Activated naive CD8-positive, alpha-beta T cell treated with anti-CD3 and anti-CD28 coated beads for 36 hours (primary cell): ENCODE measurements around the gene FRMD8. TPM values are rescaled to one million over a fixed set of nuclear protein-coding genes. Genes with fewer than 3 reads are reported as not detected.

Experiments used
- DNase-seq: peaks from one replicate; pipeline ENCODE4 v3.0.0; 2021
- H3K27ac Mint-ChIP-seq: one replicate; pipeline ENCODE4 v1.8.0; 2022; ENCODE audit warnings: mild to moderate bottlenecking, moderate library complexity, mixed read lengths
- H3K27me3 Mint-ChIP-seq: one replicate; pipeline ENCODE4 v1.8.0; 2022; ENCODE audit warnings: mild to moderate bottlenecking, mixed read lengths
- H3K36me3 Mint-ChIP-seq: one replicate; pipeline ENCODE4 v1.8.0; 2021; ENCODE audit warnings: mild to moderate bottlenecking, mixed read lengths
- H3K4me1 Mint-ChIP-seq: one replicate; pipeline ENCODE4 v1.8.0; 2021; ENCODE audit warnings: mixed read lengths
- H3K4me3 Mint-ChIP-seq: one replicate; pipeline ENCODE4 v1.8.0; 2022; ENCODE audit warnings: mild to moderate bottlenecking, moderate library complexity, mixed read lengths
- H3K9me3 Mint-ChIP-seq: one replicate; pipeline ENCODE4 v1.8.0; 2022; ENCODE audit warnings: mixed read lengths
- total RNA-seq, 2 experiments: library from RNA; stranded (reverse); gene quantifications; one replicate each; pipeline ENCODE4 v1.2.3, GENCODE V29; 2021

Gene FRMD8
- total RNA-seq, 2 experiments from 2014 or later, result 33.1 to 36.3 TPM

GRCh38 chr11:65420979-65421793 is 34.7 kb downstream of the FRMD8 start:
- H3K4me1 Mint-ChIP-seq, result peaks cover 66% of the 10 kb centered on the region
- H3K4me3 Mint-ChIP-seq, result peak overlapping the region; percentile 100
- DNase-seq, result peak; percentile 90
- peaks cover 5% of the 10 kb centered on the region for H3K9me3 Mint-ChIP-seq
- peaks cover 28% of the 10 kb centered on the region for H3K27me3 Mint-ChIP-seq
- H3K36me3 Mint-ChIP-seq, result peaks cover 43% of the 10 kb centered on the region
- peak overlapping the region; percentile 99 for H3K27ac Mint-ChIP-seq

GRCh38 chr11:65421794-65422632 is 35.6 kb downstream of the FRMD8 start:
- Mint-ChIP-seq H3K27ac (peak overlapping the region; percentile 99), H3K4me1 (peaks cover 67% of the 10 kb centered on the region), H3K27me3 (peaks cover 28% of the 10 kb centered on the region), H3K9me3 (peaks cover 5% of the 10 kb centered on the region), H3K36me3 (peaks cover 51% of the 10 kb centered on the region), H3K4me3 (peak overlapping the region; percentile 100)
- peak; percentile 98 for DNase-seq

DNA sequence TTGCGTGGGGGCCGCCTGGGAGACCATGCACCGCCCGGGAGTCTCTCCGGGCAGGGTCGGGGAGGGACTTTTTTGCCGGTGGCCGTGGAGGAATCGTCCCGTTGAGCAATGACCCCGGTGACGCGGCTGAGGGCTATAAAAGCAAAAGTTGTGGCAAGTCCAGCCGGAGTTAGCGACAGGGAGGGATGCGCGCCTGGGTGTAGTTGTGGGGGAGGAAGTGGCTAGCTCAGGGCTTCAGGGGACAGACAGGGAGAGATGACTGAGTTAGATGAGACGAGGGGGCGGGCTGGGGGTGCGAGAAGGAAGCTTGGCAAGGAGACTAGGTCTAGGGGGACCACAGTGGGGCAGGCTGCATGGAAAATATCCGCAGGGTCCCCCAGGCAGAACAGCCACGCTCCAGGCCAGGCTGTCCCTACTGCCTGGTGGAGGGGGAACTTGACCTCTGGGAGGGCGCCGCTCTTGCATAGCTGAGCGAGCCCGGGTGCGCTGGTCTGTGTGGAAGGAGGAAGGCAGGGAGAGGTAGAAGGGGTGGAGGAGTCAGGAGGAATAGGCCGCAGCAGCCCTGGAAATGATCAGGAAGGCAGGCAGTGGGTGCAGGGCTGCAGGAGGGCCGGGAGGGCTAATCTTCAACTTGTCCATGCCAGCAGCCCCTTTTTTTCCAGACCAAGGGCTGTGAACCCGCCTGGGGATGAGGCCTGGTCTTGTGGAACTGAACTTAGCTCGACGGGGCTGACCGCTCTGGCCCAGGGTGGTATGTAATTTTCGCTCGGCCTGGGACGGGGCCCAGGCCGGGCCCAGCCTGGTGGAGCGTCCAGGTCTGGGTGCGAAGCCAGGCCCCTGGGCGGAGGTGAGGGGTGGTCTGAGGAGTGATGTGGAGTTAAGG is 36.4 kb downstream of the FRMD8 start, which contains the start of gene NEAT1:
Gene NEAT1, plus strand, starts transcription at position 166 of the 883 bp plus-strand sequence.
- peak within 1 kb of the TSS; percentile 100 for H3K4me3 Mint-ChIP-seq
- peaks cover 5% of the 10 kb centered on the region for H3K9me3 Mint-ChIP-seq
- peaks cover 67% of the 10 kb centered on the region for H3K4me1 Mint-ChIP-seq

DNA sequence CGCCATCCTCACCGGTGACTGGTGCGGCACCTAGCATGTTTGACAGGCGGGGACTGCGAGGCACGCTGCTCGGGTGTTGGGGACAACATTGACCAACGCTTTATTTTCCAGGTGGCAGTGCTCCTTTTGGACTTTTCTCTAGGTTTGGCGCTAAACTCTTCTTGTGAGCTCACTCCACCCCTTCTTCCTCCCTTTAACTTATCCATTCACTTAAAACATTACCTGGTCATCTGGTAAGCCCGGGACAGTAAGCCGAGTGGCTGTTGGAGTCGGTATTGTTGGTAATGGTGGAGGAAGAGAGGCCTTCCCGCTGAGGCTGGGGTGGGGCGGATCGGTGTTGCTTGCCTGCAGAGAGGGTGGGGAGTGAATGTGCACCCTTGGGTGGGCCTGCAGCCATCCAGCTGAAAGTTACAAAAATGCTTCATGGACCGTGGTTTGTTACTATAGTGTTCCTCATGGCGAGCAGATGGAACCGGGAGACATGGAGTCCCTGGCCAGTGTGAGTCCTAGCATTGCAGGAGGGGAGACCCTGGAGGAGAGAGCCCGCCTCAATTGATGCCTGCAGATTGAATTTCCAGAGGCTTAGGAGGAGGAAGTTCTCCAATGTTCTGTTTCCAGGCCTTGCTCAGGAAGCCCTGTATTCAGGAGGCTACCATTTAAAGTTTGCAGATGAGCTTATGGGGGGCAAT is 37.2 kb downstream of the FRMD8 start:
- Mint-ChIP-seq H3K4me3 (peak overlapping the region; percentile 100), H3K4me1 (peaks cover 68% of the 10 kb centered on the region), H3K36me3 (peaks cover 65% of the 10 kb centered on the region), H3K27ac (peak overlapping the region; percentile 99), H3K9me3 (peaks cover 5% of the 10 kb centered on the region), H3K27me3 (peaks cover 28% of the 10 kb centered on the region)
- DNase-seq, result no peak

More for the DNA sequence above, 36.4 kb downstream of the FRMD8 start, which contains the start of gene NEAT1:
- Mint-ChIP-seq H3K27me3 (peaks cover 28% of the 10 kb centered on the region), H3K27ac (peak within 1 kb of the TSS; percentile 99), H3K36me3 (peaks cover 60% of the 10 kb centered on the region)
- DNase-seq, result peak; percentile 93

- Mint-ChIP-seq H3K4me1 (peaks cover 71% of the 10 kb centered on the region), H3K27me3 (peaks cover 28% of the 10 kb centered on the region), H3K36me3 (peaks cover 67% of the 10 kb centered on the region), H3K27ac (peak overlapping the region; percentile 99), H3K4me3 (peak overlapping the region; percentile 100), H3K9me3 (peaks cover 5% of the 10 kb centered on the region)
- peak; percentile 69 for DNase-seq
Observed at GRCh38 chr11:65424205-65425104, 38.0 kb downstream of the FRMD8 start.

DNA sequence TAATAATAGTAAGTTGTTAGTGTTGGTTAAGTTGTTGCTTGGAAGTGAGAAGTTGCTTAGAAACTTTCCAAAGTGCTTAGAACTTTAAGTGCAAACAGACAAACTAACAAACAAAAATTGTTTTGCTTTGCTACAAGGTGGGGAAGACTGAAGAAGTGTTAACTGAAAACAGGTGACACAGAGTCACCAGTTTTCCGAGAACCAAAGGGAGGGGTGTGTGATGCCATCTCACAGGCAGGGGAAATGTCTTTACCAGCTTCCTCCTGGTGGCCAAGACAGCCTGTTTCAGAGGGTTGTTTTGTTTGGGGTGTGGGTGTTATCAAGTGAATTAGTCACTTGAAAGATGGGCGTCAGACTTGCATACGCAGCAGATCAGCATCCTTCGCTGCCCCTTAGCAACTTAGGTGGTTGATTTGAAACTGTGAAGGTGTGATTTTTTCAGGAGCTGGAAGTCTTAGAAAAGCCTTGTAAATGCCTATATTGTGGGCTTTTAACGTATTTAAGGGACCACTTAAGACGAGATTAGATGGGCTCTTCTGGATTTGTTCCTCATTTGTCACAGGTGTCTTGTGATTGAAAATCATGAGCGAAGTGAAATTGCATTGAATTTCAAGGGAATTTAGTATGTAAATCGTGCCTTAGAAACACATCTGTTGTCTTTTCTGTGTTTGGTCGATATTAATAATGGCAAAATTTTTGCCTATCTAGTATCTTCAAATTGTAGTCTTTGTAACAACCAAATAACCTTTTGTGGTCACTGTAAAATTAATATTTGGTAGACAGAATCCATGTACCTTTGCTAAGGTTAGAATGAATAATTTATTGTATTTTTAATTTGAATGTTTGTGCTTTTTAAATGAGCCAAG is 38.9 kb downstream of the FRMD8 start:
- peak overlapping the region; percentile 100 for H3K4me3 Mint-ChIP-seq
- peaks cover 28% of the 10 kb centered on the region for H3K27me3 Mint-ChIP-seq

GRCh38 chr11:65425971-65426838 is 39.8 kb downstream of the FRMD8 start:
- Mint-ChIP-seq H3K27ac (peak overlapping the region; percentile 99), H3K9me3 (peaks cover 5% of the 10 kb centered on the region), H3K36me3 (peaks cover 64% of the 10 kb centered on the region), H3K4me3 (peak overlapping the region; percentile 100), H3K27me3 (peaks cover 28% of the 10 kb centered on the region), H3K4me1 (peaks cover 76% of the 10 kb centered on the region)
- no peak for DNase-seq

More for the DNA sequence above, 38.9 kb downstream of the FRMD8 start:
- H3K27ac Mint-ChIP-seq, result peak overlapping the region; percentile 99
- DNase-seq, result peak; percentile 82
- peaks cover 5% of the 10 kb centered on the region for H3K9me3 Mint-ChIP-seq
- H3K36me3 Mint-ChIP-seq, result peaks cover 67% of the 10 kb centered on the region
- peaks cover 74% of the 10 kb centered on the region for H3K4me1 Mint-ChIP-seq

DNA sequence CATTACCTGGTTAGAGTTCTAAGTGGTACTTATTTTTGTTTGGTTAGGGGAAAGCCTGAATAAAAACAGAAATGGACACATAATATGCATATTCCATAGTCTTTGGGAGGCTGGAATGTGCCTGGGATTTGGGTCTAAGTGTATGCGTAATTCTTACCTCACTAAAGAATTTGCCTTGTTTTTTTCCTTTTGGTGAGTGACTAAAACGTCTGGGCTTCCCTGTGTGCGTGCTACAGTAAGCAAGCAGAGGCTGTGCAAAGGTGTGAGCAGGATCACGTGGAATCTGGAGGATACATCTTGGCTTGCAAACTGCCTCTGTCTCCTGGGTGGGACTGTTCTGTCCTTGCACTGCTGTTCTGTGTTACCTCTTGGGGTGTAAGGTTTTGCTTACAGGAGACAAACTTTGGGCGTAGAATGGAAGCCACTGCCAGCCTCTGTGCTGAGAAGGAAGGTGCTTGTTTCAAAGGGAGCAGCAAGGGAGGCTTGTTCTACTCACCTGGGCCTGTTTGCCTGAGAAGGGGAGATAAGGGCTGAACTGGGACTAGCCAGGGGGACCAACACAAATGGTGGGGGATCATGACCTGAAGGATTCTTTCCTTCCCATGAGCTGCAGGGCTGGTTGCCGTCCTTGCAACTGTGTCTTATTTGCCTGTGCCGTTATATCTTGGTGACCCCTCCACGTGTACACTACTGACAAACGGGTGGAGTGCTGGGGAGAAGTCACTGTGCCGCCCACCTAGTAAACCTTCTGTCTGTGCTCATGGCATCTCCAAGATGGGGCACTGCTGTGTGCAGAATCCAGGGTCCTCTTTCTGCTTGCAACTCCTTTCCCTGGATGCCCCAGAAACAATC is 40.6 kb downstream of the FRMD8 start:
- DNase-seq, result peak; percentile 42
- Mint-ChIP-seq H3K27ac (peak overlapping the region; percentile 99), H3K9me3 (peaks cover 5% of the 10 kb centered on the region), H3K27me3 (peaks cover 28% of the 10 kb centered on the region), H3K36me3 (peaks cover 67% of the 10 kb centered on the region), H3K4me3 (peak overlapping the region; percentile 100), H3K4me1 (peaks cover 85% of the 10 kb centered on the region)

GRCh38 chr11:65427691-65428577 is 41.5 kb downstream of the FRMD8 start:
- peaks cover under 1% of the 10 kb centered on the region for H3K9me3 Mint-ChIP-seq
- H3K27me3 Mint-ChIP-seq, result peaks cover 21% of the 10 kb centered on the region
- H3K4me1 Mint-ChIP-seq, result peaks cover 87% of the 10 kb centered on the region
- H3K27ac Mint-ChIP-seq, result peak overlapping the region; percentile 99
- peaks cover 63% of the 10 kb centered on the region for H3K36me3 Mint-ChIP-seq
- DNase-seq, result peak; percentile 37
- H3K4me3 Mint-ChIP-seq, result peak overlapping the region; percentile 100

- H3K27me3 Mint-ChIP-seq, result peaks cover 14% of the 10 kb centered on the region
- H3K4me3 Mint-ChIP-seq, result peak overlapping the region; percentile 100
- no peak for DNase-seq
- H3K36me3 Mint-ChIP-seq, result peaks cover 59% of the 10 kb centered on the region
- peaks cover 87% of the 10 kb centered on the region for H3K4me1 Mint-ChIP-seq
- no peaks in the 10 kb centered on the region for H3K9me3 Mint-ChIP-seq
- H3K27ac Mint-ChIP-seq, result peak overlapping the region; percentile 99
Observed at GRCh38 chr11:65428578-65429067, 42.2 kb downstream of the FRMD8 start.
